ENCODE measurements around the gene SP100.
"Not testable (repeated sequence)": the region's sequence is repeated elsewhere in the genome, so short reads cannot be mapped to it uniquely, and the experiment has no call there.

Gene SP100

DNA sequence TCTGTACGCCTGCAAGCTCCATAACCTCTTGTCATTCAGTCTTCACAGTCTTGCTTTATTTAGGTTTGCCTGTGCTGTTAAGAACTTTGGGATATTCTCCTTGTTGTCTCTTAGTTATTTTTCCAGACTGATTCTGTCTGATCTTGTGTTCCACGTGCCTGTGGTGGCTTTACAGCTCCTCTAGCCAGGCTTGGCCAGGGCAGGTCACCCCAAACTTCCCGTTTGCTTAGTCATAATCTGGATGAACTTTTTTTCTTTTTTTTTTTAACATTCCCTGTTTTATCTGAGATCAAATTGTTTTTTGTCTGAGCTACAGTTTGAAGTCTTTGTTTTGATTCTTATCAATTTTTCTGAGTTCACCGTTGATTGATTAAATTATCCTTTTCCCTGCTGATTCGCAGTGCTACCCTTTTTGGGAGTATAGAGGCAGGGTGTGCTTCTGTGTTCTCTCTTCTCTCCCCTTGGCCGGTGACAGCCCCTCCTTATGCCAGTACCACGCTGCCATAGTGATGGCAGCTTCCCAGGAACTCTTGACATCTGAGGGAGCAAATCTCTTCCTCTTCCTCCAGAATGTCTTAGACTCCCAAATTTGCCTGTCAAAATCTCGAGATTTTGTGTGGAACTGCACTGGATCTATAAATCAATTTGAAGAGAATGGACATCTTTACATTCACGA lies 2.5 kb downstream of the SP100 start:
- no peak for DNase-seq (ENCODE audit: low read depth in 2 of 2, low spot score in 1 of 2)

DNA sequence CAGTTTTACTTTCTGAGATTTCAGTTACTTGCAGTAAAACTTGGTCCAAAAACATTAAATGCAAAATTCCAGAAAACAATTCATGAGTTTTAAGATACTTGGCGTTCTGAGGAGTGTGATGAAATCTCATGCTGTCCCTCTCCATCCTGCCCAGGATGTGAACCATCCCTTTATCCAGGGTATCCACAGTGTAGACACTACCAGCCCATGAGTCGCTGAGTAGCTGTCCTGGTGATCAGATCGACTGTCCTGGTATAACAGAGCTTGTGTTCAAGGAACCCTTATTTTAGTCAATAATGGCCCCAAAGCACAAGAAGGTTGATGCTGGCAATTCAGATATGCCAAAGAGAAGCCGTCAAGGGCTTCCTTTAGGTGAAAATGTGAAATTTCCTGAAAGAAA lies 3.2 kb downstream of the SP100 start:
- DNase-seq (ENCODE audit: low read depth in 2 of 2, low spot score in 1 of 2) = no peak

DNA sequence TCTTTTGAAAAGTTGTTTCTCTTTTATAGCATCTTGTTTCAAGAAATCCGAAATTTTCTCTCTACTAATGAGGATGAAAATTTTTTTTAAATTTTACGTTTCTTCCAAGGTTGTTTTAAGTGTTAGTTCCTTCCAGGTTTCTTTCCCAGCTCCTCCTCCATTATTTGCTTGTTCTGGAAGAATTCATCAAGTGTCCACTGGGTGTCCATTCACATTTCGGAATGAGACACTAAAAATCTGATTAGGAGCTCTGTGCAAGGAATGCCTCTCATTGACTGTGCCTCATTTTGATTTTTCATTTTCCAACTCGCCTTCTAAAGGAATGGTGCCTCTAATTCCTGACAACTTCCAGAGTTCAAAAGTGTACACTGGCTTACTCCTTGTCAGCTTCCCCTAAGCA lies 6.1 kb downstream of the SP100 start:
- no peak for DNase-seq (ENCODE audit: low read depth in 2 of 2, low spot score in 1 of 2)

DNA sequence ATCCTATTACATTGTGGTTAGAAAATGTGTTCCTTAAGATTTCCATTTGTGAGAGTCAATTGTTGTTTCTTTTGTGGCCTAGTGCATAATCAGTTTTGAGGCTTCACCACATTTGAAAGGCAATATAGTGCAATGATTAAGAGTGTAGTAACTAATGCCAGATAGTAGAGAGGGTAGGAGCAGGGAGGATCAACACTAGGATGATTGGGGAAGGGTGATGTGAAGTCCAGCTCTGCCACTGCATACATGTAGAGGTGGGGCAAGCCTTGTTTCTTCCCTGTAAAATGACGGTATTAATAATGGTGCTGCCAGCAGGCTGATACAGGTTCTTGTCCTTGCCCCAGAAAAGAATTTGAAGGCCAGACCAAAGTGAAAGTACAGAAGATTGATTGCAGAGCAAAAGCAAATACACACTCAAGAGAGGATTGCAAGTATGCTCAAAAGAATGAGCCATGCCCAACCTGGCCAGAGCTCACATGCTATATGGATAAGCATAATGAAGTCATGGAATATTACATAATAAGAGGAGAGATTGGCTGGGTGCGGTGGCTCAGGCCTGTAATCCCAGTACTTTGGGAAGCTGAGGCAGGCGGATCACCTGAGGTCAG lies 8.0 kb downstream of the SP100 start:
- no peak for DNase-seq (ENCODE audit: low read depth in 2 of 2, low spot score in 1 of 2)

DNA sequence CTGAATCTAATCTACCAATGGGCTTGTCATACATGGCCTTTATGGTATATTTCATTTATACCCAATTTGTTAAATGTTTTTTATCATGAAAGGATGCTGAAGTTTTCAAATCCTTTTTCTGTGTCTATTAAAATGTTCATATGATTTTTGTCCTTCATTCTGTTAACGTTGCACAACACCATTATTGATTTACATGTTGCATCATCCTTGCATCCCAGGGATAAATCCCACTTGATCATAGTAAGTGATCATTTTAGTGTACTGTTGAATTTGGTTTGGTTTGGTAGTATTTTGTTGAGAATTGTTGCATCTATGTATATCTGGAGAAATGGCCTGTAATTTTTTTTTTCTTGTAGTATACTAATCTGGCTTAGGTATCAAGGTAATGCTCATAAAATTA lies 9.4 kb downstream of the SP100 start:
- no peak for DNase-seq (ENCODE audit: low read depth in 2 of 2, low spot score in 1 of 2)

DNA sequence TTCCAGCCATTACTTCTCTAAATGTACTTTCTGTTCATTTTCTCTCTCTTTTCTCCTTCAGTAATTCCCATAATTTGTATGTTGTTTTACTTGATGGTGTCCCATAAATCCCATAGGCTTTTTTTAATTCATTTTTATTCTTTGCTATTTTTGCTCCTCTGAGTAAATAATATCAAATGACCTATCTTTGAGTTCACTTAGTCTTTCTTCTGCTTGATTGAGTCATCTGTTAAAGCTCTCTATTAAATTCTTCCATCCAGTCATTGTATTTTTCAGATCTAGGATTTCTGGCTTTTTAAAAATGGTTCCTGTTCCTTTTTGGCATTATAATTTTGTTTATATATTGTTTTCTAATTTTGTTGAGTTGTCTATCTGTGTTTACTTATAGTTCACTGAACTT lies 13.5 kb downstream of the SP100 start:
- DNase-seq (ENCODE audit: low read depth in 2 of 2, low spot score in 1 of 2) = no peak

DNA sequence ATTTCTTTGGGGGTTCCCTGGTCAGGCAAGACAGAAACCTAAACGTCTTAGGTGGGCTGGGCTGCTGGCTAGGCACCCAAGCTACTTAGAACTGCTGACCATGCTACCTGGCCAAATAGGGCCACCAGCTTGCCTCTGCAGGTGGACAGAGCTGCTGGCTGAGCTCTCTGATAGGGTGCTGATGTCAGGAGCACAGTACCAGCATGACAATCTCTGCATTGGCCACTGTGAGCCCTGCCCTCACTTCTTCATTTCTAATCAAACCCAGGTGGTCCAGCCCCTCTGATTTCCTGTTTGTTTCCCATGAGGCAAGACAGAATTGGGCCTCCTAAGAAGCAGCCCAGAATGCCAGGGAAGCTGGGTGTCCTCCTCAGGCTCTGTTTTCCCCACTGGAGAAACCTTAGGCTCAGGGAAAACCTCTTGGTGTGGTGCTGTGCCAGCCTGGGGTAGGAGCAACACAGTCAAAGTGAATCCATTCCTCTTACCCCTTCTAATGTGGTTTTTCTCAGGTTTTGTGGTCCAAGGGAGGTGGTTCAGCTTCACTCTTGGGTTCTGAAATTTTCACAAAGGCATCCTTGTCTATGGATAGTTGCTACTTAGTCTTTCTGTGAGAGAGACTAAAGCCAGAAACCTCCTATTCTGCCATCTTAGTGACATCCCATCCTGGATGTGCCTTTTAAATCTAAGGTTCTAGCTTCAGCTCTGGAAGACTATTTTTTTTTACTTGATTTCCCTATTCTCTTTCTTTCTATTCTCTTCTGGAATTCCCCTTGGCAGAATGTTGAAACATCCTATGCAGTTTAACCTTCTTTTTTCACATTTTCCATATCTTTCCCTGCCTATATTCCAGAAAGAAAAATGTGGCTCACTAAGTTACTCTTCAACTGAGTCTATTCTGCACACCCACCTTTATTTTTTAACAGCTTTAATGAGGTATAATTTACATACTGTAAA lies 15.2 kb downstream of the SP100 start:
- DNase-seq (ENCODE audit: low read depth in 2 of 2, low spot score in 1 of 2) = no peak

DNA sequence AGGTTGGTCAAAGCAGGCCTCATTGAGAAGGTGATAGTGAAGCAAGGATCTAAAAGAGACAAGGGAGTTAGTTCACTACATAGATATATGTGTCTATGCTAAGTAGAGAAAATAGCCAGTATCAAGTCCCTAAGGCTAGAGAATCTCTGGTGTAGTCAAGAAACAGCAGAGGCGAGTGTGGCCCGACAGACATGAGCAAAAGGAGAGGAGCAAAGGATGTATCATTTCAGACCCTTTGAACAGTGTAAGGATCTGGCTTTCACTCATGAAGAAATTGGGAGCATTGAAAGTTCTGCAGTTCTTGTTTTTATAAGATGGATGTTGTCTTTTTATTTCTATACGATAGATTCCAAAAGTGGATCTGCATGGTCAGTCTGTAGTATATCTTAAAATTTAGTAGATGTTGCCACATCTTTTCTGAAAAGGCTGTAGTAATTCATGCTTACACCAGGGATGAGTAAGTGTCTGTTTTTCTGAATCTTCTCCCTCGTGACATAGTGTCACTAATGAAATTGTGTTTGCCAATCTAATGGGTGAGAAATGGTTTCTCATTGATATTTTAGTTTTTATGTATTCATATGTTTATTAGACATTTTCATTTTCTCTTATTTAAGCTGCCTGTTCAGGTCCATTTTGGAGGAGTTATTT lies 18.8 kb downstream of the SP100 start:
- no peak for DNase-seq (ENCODE audit: low read depth in 2 of 2, low spot score in 1 of 2)

DNA sequence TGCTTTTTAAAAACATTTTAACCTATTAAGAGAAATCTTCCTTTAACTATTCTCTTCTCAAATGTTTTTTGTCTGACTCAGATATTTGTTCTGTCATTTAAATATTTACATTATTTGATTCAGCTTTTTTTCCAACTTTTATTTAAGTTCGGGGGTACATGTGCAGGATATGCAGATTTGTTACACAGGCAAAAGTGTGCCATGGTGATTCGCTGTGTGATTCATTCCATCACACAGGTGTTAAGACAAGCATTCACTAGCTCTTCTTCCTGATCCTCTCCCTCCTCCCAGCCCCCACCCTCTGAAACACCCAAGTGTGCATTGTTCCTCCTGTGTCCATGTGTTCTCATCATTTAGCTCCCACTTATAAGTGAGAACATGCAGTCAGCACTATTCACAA lies 19.4 kb downstream of the SP100 start:
- DNase-seq (ENCODE audit: low read depth in 2 of 2, low spot score in 1 of 2) = no peak

DNA sequence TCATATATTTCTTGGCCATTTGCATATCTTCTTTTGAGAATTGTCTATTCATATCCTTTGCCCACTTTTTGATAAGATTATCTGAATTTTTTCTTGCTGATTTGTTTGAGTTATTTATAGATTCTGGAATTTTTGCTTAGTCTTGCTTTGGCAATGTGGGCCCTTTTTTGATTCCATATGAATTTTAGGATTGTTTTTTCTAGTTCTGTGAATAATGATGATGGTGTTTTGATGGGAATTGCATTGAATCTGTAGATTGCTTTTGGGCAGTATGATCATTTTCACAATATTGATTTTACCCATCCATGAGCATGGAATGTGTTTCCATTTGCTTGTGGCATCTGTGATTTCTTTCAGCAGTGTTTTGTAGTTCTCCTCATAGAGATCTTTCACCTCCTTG lies 23.1 kb downstream of the SP100 start:
- not testable (repeated sequence) for DNase-seq (ENCODE audit: low read depth in 2 of 2, low spot score in 1 of 2)

DNA sequence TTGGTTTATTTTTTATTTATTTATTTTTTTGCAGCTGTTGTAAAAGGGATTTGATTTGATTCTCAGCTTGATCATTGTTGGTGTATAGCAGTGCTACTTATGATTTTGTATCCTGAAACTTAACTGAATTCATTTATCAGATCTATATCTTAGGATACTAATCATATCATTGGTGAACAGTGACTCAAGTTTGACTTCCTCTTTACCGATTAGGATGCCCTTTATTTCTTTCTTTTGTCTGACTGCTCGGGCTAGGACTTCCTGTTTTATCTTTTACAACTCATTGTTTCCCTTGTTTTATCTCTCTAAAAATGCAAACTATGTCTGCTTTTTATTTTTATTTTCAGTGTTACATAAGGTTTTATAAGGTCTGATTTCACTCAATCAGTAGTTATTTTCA lies 23.6 kb downstream of the SP100 start:
- no peak for DNase-seq (ENCODE audit: low read depth in 2 of 2, low spot score in 1 of 2)

DNA sequence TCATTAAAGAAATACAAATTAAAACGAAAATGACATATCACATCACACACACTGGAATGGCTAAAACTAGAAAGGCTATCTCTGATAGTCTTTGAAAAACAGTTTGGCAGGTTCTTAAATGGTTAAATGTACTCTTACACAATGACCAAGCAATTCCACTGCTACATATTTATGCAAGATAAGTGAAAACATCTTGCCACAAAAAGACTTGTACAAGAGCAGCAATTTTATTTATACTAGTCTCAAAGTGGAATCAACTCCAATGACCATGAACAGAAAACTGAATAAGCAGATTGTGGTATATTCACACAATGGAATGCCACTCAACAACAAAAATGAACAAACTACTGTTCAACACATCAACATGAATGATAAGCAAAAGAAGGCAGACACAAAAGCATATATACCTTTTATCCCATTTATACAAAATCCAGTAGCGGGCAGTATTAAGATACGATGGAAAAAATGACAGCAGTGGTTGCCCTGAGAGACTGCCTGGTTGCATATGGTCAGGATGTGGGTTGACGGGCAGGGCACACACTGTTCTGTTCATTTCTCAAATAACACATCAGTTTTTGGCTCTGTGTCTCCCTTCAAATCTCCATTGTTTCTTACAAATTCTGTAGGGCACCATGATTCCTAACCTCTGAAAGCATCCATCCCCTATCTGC lies 25.4 kb downstream of the SP100 start:
- peak; percentile 19 to 30 for DNase-seq (ENCODE audit: low read depth in 2 of 2, low spot score in 1 of 2)

DNA sequence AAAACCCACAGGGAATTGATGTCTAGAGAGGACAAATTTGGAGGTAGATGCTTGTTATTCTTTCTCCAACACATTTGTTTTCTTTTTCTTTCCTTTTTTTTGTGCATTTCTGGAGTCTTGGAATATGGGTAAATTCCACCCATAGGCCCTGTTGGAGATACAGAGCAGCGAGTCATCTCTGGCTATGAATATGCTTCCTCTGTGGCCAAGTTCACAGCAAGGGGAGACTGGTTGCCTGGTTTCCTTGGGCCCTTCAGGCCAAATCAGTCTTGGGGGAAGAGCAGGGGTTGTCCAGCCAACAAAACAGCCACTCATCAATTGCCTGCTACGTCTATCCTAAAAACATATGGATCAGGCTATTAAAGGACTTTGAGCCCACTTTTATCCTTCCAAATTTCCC lies 27.5 kb downstream of the SP100 start:
- no peak for DNase-seq (ENCODE audit: low read depth in 2 of 2, low spot score in 1 of 2)

DNA sequence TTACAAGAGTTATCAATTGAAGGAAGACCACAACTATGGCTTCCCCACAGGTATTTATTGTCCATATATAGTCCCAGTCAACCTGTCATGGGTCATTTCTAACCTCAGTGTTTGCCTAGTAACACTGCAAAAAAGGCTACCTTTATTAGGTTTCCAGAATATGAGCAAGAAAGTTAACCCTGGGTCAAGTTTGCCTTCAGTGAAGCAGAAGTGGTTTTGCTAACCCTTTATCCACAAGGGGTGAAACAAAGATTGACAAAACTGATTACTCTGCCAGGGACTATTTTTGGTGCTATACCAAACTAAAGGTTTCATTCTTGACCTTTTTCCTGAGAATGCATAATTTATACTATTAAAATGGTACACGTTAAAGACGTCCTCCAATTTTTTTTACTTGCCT lies 28.8 kb downstream of the SP100 start:
- DNase-seq (ENCODE audit: low read depth in 2 of 2, low spot score in 1 of 2) = no peak

DNA sequence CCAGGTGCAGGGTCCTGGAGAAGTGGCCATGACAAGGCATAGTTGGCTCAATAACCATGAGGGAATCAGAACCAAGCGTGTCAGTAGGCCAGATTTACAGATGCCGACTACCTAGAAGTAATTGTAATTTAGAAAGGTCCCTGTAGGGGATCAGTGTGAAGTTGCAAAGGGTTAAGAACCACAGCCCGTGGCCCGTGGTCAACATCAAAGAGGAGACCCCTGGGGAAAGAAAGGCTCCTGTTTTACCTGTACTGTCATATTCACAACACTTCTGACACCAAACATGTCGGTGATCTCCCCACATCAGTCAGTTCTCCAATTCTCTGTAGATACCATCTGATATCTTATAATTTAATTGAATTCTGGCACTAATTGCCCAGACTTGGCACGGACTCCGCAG lies 31.0 kb downstream of the SP100 start:
- no peak for DNase-seq (ENCODE audit: low read depth in 2 of 2, low spot score in 1 of 2)

DNA sequence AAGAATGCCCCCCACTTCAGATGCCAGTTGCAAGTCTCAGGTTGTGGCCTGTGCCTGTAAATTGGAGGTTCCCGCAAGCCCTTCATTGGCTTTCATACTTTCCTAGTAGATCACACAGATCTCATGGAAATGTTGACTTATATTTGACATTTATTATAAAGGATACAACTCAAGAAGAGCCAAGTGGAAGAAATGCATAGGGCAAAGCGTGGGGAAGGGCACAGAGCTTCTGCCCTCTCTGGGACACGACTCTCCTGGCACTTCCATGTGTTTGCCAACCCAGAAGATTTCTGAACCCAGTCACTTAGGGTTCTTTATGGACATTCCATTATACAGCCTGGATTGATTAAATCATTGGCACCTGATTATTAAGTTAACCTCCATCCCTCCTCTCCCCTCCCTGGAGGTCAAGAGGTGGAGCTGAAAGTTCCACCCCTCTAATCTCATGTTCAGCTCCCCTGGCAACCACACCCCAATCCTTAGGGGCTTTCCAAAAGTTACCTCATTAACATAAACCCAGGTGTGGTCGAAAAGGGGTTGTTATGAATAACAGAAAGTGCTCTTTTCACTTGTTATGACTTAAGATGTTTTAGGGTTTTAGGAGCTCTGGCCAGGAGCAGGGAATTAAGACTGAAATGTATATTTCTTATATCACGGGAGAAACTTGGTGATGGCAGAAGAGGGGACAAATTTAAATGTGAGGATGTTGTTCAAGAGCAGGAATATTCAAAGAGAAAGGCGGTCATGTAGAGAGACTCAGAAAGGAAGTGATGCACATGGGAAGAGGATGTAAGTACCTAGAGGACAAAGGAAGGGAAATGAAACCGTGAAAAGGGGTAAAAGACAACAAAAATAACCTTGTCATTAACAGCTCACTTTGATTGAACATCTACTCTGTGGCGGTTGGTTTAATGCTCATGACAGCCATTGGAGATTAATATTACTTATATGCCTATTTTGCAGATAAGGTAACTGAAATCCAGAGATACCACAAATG lies 31.8 kb downstream of the SP100 start:
- no peak for DNase-seq (ENCODE audit: low read depth in 2 of 2, low spot score in 1 of 2)

DNA sequence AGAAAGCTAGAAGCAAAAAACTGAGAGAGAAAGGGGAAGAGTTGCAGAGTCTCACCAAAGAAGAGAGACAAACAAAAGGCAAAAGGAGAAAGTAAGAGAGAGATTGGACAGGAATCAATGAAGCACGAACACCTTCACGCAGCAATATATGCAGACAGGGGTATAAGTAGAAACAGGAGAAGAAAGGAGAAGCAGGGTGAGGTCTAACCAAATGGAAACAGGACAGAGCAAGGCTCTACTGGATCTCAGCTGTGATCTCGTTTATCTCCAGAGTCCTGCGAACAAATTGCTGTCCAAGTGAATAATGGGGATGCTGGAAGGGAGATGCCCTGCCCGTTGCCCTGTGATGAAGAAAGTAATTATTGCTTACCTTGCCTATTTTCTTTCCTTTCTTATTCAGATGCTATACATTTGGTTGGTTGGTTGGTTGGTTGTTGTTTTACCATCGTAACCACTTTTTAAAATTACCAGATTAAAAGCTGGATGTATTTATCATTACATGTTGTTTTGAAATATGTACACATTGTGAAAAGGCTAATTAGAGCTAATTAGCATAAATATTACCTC lies 34.0 kb downstream of the SP100 start:
- no peak for DNase-seq (ENCODE audit: low read depth in 2 of 2, low spot score in 1 of 2)

DNA sequence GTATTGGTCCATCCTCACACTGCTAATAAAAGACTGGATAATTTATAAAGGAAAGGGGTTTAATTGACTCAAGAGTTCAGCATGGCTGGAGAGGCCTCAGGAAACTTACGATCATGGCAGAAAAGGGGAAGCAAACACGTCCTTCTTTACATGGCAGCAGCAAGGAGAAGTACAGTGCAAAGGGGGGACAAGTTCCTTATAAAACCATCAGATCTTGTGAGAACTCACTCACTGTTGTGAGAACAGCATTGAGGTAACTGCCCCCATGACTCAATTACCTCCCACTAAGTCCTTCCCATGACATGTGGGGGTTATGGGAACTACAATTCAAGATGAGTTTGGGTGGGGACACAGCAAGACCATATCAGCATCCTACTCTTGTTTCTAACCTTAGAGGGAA lies 37.0 kb downstream of the SP100 start:
- DNase-seq (ENCODE audit: low read depth in 2 of 2, low spot score in 1 of 2) = no peak

DNA sequence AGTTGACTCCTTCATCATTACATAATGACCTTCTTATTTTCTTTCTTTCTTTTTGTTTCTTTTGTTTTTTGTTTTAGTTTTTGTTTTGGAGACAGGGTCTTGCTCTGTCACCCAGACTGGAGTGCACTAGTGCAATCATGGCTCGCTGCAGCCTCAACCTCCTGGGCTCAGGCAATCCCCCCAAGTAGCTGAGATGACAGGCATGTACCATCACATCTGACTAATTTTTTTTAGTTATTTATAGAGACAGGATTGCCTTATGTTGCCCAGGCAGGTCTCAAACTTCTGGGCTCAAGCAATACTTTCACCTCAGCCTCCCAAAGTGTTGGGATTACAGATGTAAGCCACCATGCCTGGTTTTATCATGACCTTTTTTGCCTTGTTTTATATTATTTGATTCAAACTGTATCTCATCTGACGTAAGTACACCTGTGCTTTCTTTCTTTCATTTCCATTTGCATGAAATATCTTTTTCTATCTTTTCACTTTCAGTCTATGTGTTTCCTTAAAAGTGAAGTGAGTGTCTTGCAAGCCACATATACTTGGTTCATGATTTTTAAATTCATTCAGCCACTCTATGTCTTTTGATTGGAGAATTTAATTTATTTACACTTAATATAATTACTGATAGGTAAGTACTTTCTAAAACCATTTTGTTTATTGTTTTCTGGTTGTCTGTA lies 39.1 kb downstream of the SP100 start:
- DNase-seq (ENCODE audit: low read depth in 2 of 2, low spot score in 1 of 2) = no peak

Data from stimulated activated CD8-positive, alpha-beta memory T cell treated with anti-CD3 and anti-CD28 coated beads, Interleukin-4, amount 100 ng/mL, for 1 hour (primary cell).